C4-2B (cell line): ENCODE data around the gene TMEM132D.

Experiments
- CTCF ChIP-seq: fragments of 450-650 bp; conservative IDR thresholded peaks from 2 replicates; pipeline ENCODE4 v1.5.1; 2017; ENCODE audit warnings: mild to moderate bottlenecking
- ZFX ChIP-seq: fragments of 450-650 bp; IDR thresholded peaks from 2 replicates; pipeline ENCODE4 v1.6.1; 2017

GRCh38 chr12:129207084-129207483 is 696.7 kb downstream of the TMEM132D start:
- TF ChIP-seq CTCF (no peak), ZFX (no peak)
